Heart right ventricle (tissue), 16 donors: ENCODE measurements around the gene CCT7. TPM values are rescaled to one million over a fixed set of nuclear protein-coding genes. Genes with fewer than 3 reads are reported as not detected.

Experiments
- ATAC-seq, 8 donors: fragments of 200-7000 bp; cut with Tn5 transposase; one replicate each; pipeline ENCODE4 v1.9.1; 2020; ENCODE audit warnings: mild to moderate bottlenecking in 8 of 8, moderate library complexity in 8 of 8, moderate number of reproducible peaks in 1 of 8
- DNase-seq, 2 donors: peaks; one replicate each; pipeline ENCODE4 v3.0.0-alpha.2; 2020
- H3K27ac ChIP-seq, 10 donors: fragments of 200-600 bp; sonication (generic) in 2 of 10; one replicate each; pipeline versions ENCODE4 v1.5.0 to v1.8.0; 2020 to 2022; ENCODE audit warnings: mild to moderate bottlenecking in 3 of 10
- H3K27me3 ChIP-seq, 7 donors: fragments of 200-600 bp; one replicate each; pipeline ENCODE4 v1.8.0; 2021 to 2022; ENCODE audit warnings: mild to moderate bottlenecking in 2 of 7
- H3K36me3 ChIP-seq, 9 donors: fragments of 200-600 bp; sonication (generic) in 1 of 9; one replicate each; pipeline versions ENCODE4 v1.5.0 to v1.8.0; 2020 to 2022; ENCODE audit warnings: mild to moderate bottlenecking in 2 of 9
- H3K4me1 ChIP-seq, 9 donors: fragments of 200-600 bp; sonication (generic) in 1 of 9; one replicate each; pipeline versions ENCODE4 v1.5.0 to v1.8.0; 2020 to 2022; ENCODE audit warnings: mild to moderate bottlenecking in 4 of 9
- H3K4me3 ChIP-seq, 10 donors: fragments of 200-600 bp; sonication (generic) in 2 of 10; one replicate each; pipeline versions ENCODE4 v1.5.0 to v1.8.0; 2020 to 2022; ENCODE audit warnings: mild to moderate bottlenecking in 7 of 10, moderate library complexity in 2 of 10
- H3K9me3 ChIP-seq, 11 donors: fragments of 200-600 bp in 10 of 11; sonication (generic) in 2 of 11; one replicate each; pipeline versions ENCODE4 v1.5.0 to v1.8.0; 2013 to 2022; ENCODE audit warnings: mild to moderate bottlenecking in 2 of 11, control low read depth in 1 of 11, moderate library complexity in 1 of 11
- CTCF ChIP-seq, 9 donors: fragments of 200-600 bp; sonication (generic) in 2 of 9; IDR thresholded peaks; one replicate each; pipeline versions ENCODE4 v1.5.0 to v1.8.0; 2021 to 2022; ENCODE audit warnings: antibody characterized with exemption in 9 of 9, mild to moderate bottlenecking in 5 of 9, moderate library complexity in 1 of 9
- WGBS, 2 donors: extraction: QIAGEN DNeasy Blood & Tissue Kit; methylation state at CpG; one replicate each; pipeline ENCODE4 v1.1.7; 2013; ENCODE audit warnings: inconsistent platforms in 1 of 2; 5-methylcytosine and 5-hydroxymethylcytosine counted together
- intact Hi-C, 10 donors: fragments of 100-400 bp; cut with DNase I; formaldehyde crosslinking; loops; one replicate each; pipeline versions ENCODE4 v1.11.1 to v1.14.2; 2022
- polyA plus RNA-seq, 2 donors: library from polyadenylated mRNA; stranded (reverse); fragments of 200-250 nt; gene quantifications; one replicate each; pipeline ENCODE4 v1.2.3, GENCODE V29; 2013
- total RNA-seq, 10 donors: library from RNA; stranded (reverse); fragmentation: NEBNext Ultra II Directional in 3 of 10; extraction: Animal tissue kit (Norgen Biotek cat#: 25700) in 3 of 10; gene quantifications; one replicate each; pipeline versions ENCODE4 v1.2.1 to v1.2.4, GENCODE V29; 2021 to 2023
- donor health status: Arrhythmogenic right ventricular cardiomyopathy.
- donor health status: ischemic (EF 13 %, LVEDD 7.1; RV severe dilation, severe dysfunction).
- donor health status: healthy with polysubstance abuse.
- donor health status: DM: no; HTN: yes; CAD: no.
- donor health status: DM: no; HTN: no; CAD: no.
- donor health status: ischemic (EF 25% LVEDD 6.9; RV normal size, moderate dysfunction).
- donor health status: ischemic (EF 25% LVEDD 5.7; RV mildly dilated, moderate dysfunction).
- donor health status: healthy.
- donor health status: DM: yes; HTN: yes; CAD: no.
- donor health status: Ischemic cardiomyopathy.
- donor health status: ischemic (EF 35%, LVEDD 5.7; RV mildly dilated, moderate dysfunction).
- donor health status: nonischemic (EF 11% LVEDD 7.7; RV severe dilation, severe dysfunction).
- donor health status: DM: yes; HTN: yes; CAD: no.
- donor health status: PGD.
- donor health status: ischemic (EF 29% LVEDD 5.4; RV normal size, mild dysfunction).
- donor health status: nonischemic (EF 23%, LVEDD 6.1; RV moderate dilation, normal function).

CCT7 gene
- total and polyA plus RNA-seq, 12 donors: 162 to 332 (median 180) TPM

- H3K27me3 ChIP-seq: peaks cover 31 to 88% (median 78%) of the 10 kb centered on the region in 7 donors
- no peaks in the 10 kb centered on the region for H3K9me3 ChIP-seq
- no peak for TF ChIP-seq CTCF (IDR thresholded peaks at IDR 0.05)
- intact Hi-C loops: no loop called here
- H3K4me1 ChIP-seq: peaks cover 4 to 18% (median 16%) of the 10 kb centered on the region in 9 donors
- no peak within 1 kb of the TSS for H3K27ac ChIP-seq
- peak within 1 kb of the TSS; percentile 4 to 41 (median 30) for H3K4me3 ChIP-seq
- no peak for DNase-seq
- peak in 7 of 8 donors; percentile 22 to 56 (median 39) for ATAC-seq
- no peaks in the 10 kb centered on the region for H3K36me3 ChIP-seq
- WGBS, 2 donors: 1 to 2% methylated on average over 86 to 87 of the region's 87 CpGs
Measured at GRCh38 chr2:73202156-73203054, 31.7 kb upstream of the CCT7 start, which contains the start of gene NOTO. TSS of gene NOTO (plus strand) at chr2:73202574. CDS start at chr2:73202667, 93 bp downstream.

GRCh38 chr2:73203055-73203681 lies 30.9 kb upstream of the CCT7 start:
- 2 to 4% methylated on average over 44 of the region's 44 CpGs for WGBS, 2 donors
- ATAC-seq: peak in 3 of 8 donors; percentile 26 to 56 (median 26)
- no peak for DNase-seq
- Histone ChIP-seq H3K4me1 (peaks cover 4 to 18% (median 16%) of the 10 kb centered on the region in 9 donors), H3K36me3 (no peaks in the 10 kb centered on the region), H3K27ac (no peak overlapping the region), H3K27me3 (peaks cover 31 to 80% (median 73%) of the 10 kb centered on the region in 7 donors), H3K9me3 (no peaks in the 10 kb centered on the region), H3K4me3 (peak overlapping the region in 8 of 10 donors; percentile 4 to 41 (median 31))
- TF ChIP-seq CTCF (IDR thresholded peaks at IDR 0.05): no peak
- intact Hi-C loops: no loop called here

- no peak overlapping the region for H3K4me3 ChIP-seq
- intact Hi-C loops: no loop called here
- no peak for ATAC-seq
- no peak for TF ChIP-seq CTCF (IDR thresholded peaks at IDR 0.05)
- no peak for DNase-seq
- WGBS, 2 donors: 83 to 85% methylated on average over 6 of the region's 6 CpGs
- H3K9me3 ChIP-seq: no peaks in the 10 kb centered on the region
- H3K27me3 ChIP-seq: peaks cover 31 to 56% (median 50%) of the 10 kb centered on the region in 7 donors
- H3K27ac ChIP-seq: no peak overlapping the region
- H3K36me3 ChIP-seq: no peaks in the 10 kb centered on the region
- H3K4me1 ChIP-seq: peaks cover 4 to 18% (median 16%) of the 10 kb centered on the region in 9 donors
Measured at GRCh38 chr2:73205611-73206010, 28.5 kb upstream of the CCT7 start.

GRCh38 chr2:73208258-73208657 lies 25.9 kb upstream of the CCT7 start:
- no peak for TF ChIP-seq CTCF (IDR thresholded peaks at IDR 0.05)
- DNase-seq (no peak), ATAC-seq (no peak)
- Histone ChIP-seq H3K4me3 (no peak overlapping the region), H3K27ac (no peak overlapping the region), H3K4me1 (peaks cover 0 to 12% (median 6%) of the 10 kb centered on the region in 9 donors), H3K36me3 (no peaks in the 10 kb centered on the region), H3K27me3 (peaks cover 9 to 29% (median 23%) of the 10 kb centered on the region in 7 donors), H3K9me3 (no peaks in the 10 kb centered on the region)
- intact Hi-C loops: no loop called here
- WGBS, 2 donors: 76 to 80% methylated on average over 3 of the region's 3 CpGs
